Trophoblast cell (in vitro differentiated cells and primary cell): ENCODE measurements around the gene KANSL3.

Experiments used
- DNase-seq, 2 donors: peaks; one replicate each; pipeline ENCODE4 v3.0.0-alpha.2; 2016
- H2AFZ ChIP-seq: 2 replicates; pipeline ENCODE4 v1.6.1; 2013; ENCODE audit warnings: low read length, moderate library complexity, mild to moderate bottlenecking; ENCODE audit not compliant: insufficient read depth, poor library complexity
- H2AK5ac ChIP-seq: 2 replicates; pipeline ENCODE4 v1.6.1; 2013; ENCODE audit warnings: mild to moderate bottlenecking, low read length
- H2BK120ac ChIP-seq: 2 replicates; pipeline ENCODE4 v1.6.1; 2013; ENCODE audit warnings: low read length, mild to moderate bottlenecking, moderate library complexity; ENCODE audit not compliant: insufficient read depth, poor library complexity
- H2BK12ac ChIP-seq: 2 replicates; pipeline ENCODE4 v1.6.1; 2013; ENCODE audit warnings: mild to moderate bottlenecking, low read length, moderate library complexity
- H2BK5ac ChIP-seq: 2 replicates; pipeline ENCODE4 v1.6.1; 2013; ENCODE audit warnings: low read length, low read depth, moderate library complexity, mild to moderate bottlenecking; ENCODE audit not compliant: poor library complexity
- H3K14ac ChIP-seq: 2 replicates; pipeline ENCODE4 v1.6.1; 2013; ENCODE audit warnings: mild to moderate bottlenecking, low read length
- H3K18ac ChIP-seq: 2 replicates; pipeline ENCODE4 v1.6.1; 2013; ENCODE audit warnings: mild to moderate bottlenecking, low read length
- H3K23ac ChIP-seq: 2 replicates; pipeline ENCODE4 v1.6.1; 2013; ENCODE audit warnings: low read length
- H3K27ac ChIP-seq: 2 replicates; pipeline ENCODE4 v1.5.1; 2013; ENCODE audit warnings: low read depth, mild to moderate bottlenecking, inconsistent platforms, low read length, moderate library complexity
- H3K27me3 ChIP-seq: 2 replicates; pipeline ENCODE4 v1.6.1; 2013; ENCODE audit warnings: inconsistent platforms, mild to moderate bottlenecking, low read length, moderate library complexity; ENCODE audit not compliant: insufficient read depth
- H3K36me3 ChIP-seq, 2 experiments: 1 replicate in 1 of 2; 2 replicates in 1 of 2; pipeline ENCODE4 v1.6.1; 2013; ENCODE audit warnings: low read length in 2 of 2, mild to moderate bottlenecking in 2 of 2, moderate library complexity in 1 of 2; ENCODE audit not compliant: insufficient read depth in 2 of 2, control insufficient read depth in 1 of 2
- H3K4ac ChIP-seq: 2 replicates; pipeline ENCODE4 v1.6.1; 2013; ENCODE audit warnings: low read depth, mild to moderate bottlenecking, low read length, moderate library complexity
- H3K4me1 ChIP-seq, 2 experiments: 1 replicate in 1 of 2; 2 replicates in 1 of 2; pipeline ENCODE4 v1.6.1; 2013; ENCODE audit warnings: low read length in 2 of 2, mild to moderate bottlenecking in 2 of 2, moderate library complexity in 1 of 2; ENCODE audit not compliant: insufficient read depth in 2 of 2, control insufficient read depth in 1 of 2
- H3K4me2 ChIP-seq: 2 replicates; pipeline ENCODE4 v1.6.1; 2013; ENCODE audit warnings: inconsistent platforms, mild to moderate bottlenecking, low read length, moderate library complexity
- H3K4me3 ChIP-seq: 2 replicates; pipeline ENCODE4 v1.5.1; 2013; ENCODE audit warnings: mild to moderate bottlenecking, low read depth, low read length, inconsistent platforms
- H3K79me1 ChIP-seq: one replicate; pipeline ENCODE4 v1.6.1; 2013; ENCODE audit warnings: low read length
- H3K79me2 ChIP-seq: 2 replicates; pipeline ENCODE4 v1.6.1; 2013; ENCODE audit warnings: low read length, mild to moderate bottlenecking; ENCODE audit not compliant: control insufficient read depth, insufficient read depth, poor library complexity
- H3K9ac ChIP-seq: 2 replicates; pipeline ENCODE4 v1.6.1; 2013; ENCODE audit warnings: mild to moderate bottlenecking, low read length
- H3K9me3 ChIP-seq: 2 replicates; pipeline ENCODE4 v1.6.1; 2013; ENCODE audit warnings: low read depth, mild to moderate bottlenecking, control low read depth, inconsistent platforms, low read length; ENCODE audit not compliant: insufficient read depth
- H4K12ac ChIP-seq: 2 replicates; pipeline ENCODE4 v1.6.1; 2013; ENCODE audit warnings: low read depth, mild to moderate bottlenecking, low read length, moderate library complexity
- H4K8ac ChIP-seq: 2 replicates; pipeline ENCODE4 v1.6.1; 2013; ENCODE audit warnings: low read depth, mild to moderate bottlenecking, low read length, moderate library complexity
- H4K91ac ChIP-seq: one replicate; pipeline ENCODE4 v1.6.1; 2013; ENCODE audit warnings: low read depth, mild to moderate bottlenecking, low read length, moderate library complexity
- WGBS: extraction: QIAGEN DNeasy Blood & Tissue Kit; methylation state at CpG from one replicate; pipeline ENCODE4 v1.1.7; 2013; ENCODE audit warnings: missing lambda C conversion rate; ENCODE audit not compliant: insufficient read length, insufficient coverage; ENCODE audit errors: extremely low coverage; 5-methylcytosine and 5-hydroxymethylcytosine counted together

Gene KANSL3

DNA sequence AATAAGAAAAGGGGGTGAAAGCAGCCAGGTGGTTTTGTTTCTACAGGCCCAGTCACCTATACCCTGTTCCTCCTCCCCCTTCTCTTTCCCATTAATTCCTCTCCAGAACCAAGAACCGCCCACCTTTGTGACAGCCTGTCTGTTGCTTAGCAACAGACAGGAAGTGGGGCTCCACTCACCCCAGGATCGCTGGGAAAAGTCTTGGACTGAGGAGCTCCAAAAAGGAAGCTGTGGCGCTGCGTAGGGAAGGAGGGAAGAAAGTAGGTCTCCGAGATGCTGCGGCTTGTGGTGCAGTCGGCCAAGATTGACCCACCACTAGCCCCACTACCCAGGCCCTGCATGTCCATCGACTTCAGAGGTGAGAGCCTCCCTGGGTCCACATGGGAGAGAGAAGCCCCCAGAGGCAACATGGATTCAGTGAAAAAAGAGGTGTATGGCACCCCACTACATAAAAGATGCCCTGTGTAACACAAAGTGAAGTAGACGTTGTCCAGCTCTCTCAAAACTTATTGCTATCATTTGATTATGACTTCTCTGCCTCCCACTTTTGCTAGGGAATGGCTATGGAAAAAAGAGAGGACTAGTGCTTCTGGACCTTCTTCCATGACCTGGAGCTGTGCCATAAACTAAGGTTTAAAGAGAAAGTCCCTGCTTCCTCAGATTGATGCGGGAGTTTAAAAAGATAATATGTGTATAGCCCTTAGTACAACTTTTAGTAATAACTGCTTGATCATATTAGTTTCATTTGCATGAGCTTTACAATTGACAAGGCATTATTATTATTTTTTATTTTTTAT, 4.7 kb upstream of the KANSL3 start, which contains the start of gene FER1L5:
Gene FER1L5 (plus strand): TSS at position 201 of the 797 bp plus-strand sequence. CDS start 73 bp downstream, at position 274.
- H2BK120ac ChIP-seq = no peak within 1 kb of the TSS
- H2AK5ac ChIP-seq = no peak within 1 kb of the TSS
- no peak for DNase-seq
- peak within 1 kb of the TSS; percentile 5 for H2AFZ ChIP-seq
- H3K14ac ChIP-seq = peak within 1 kb of the TSS; percentile 48
- peak within 1 kb of the TSS; percentile 89 for H4K12ac ChIP-seq
- peaks cover 6% of the 10 kb centered on the region for H3K79me1 ChIP-seq
- H3K4me2 ChIP-seq = peak within 1 kb of the TSS; percentile 64
- H2BK12ac ChIP-seq = peak within 1 kb of the TSS; percentile 68
- no peaks in the 10 kb centered on the region for H3K9me3 ChIP-seq
- H3K27ac ChIP-seq = no peak within 1 kb of the TSS
- peaks cover 2 to 3% of the 10 kb centered on the region in 2 experiments for H3K4me1 ChIP-seq
- no peaks in the 10 kb centered on the region for H3K27me3 ChIP-seq
- no peak within 1 kb of the TSS for H3K23ac ChIP-seq
- no peak within 1 kb of the TSS for H3K4ac ChIP-seq
- no peak within 1 kb of the TSS for H3K18ac ChIP-seq
- H4K8ac ChIP-seq = peak within 1 kb of the TSS; percentile 93
- peak within 1 kb of the TSS; percentile 10 for H3K9ac ChIP-seq
- H3K79me2 ChIP-seq = peaks cover 2% of the 10 kb centered on the region
- no peak within 1 kb of the TSS for H2BK5ac ChIP-seq
- H4K91ac ChIP-seq = peak within 1 kb of the TSS; percentile 38
- H3K4me3 ChIP-seq = peak within 1 kb of the TSS; percentile 63
- no CpG with 5 or more reads among the region's 10 CpGs for WGBS
- no peaks in the 10 kb centered on the region for H3K36me3 ChIP-seq

- peak overlapping the region; percentile 56 for H2AFZ ChIP-seq
- H3K4me1 ChIP-seq = peaks cover 6 to 7% of the 10 kb centered on the region in 2 experiments
- peak overlapping the region; percentile 64 for H3K14ac ChIP-seq
- peak overlapping the region; percentile 80 for H4K12ac ChIP-seq
- peaks cover 2% of the 10 kb centered on the region in 2 experiments for H3K36me3 ChIP-seq
- no peaks in the 10 kb centered on the region for H3K27me3 ChIP-seq
- peaks cover 7% of the 10 kb centered on the region for H3K79me2 ChIP-seq
- H3K4me3 ChIP-seq = peak overlapping the region; percentile 88
- H3K23ac ChIP-seq = no peak overlapping the region
- peaks cover 11% of the 10 kb centered on the region for H3K79me1 ChIP-seq
- H3K27ac ChIP-seq = peak overlapping the region; percentile 62
- no CpG with 5 or more reads among the region's 50 CpGs for WGBS
- peak overlapping the region; percentile 95 for H3K4me2 ChIP-seq
- H2BK5ac ChIP-seq = peak overlapping the region; percentile 73
- H4K8ac ChIP-seq = peak overlapping the region; percentile 89
- H4K91ac ChIP-seq = peak overlapping the region; percentile 84
- H2BK12ac ChIP-seq = no peak overlapping the region
- H3K4ac ChIP-seq = peak overlapping the region; percentile 78
- peak; percentile 94 for DNase-seq
- H2AK5ac ChIP-seq = no peak overlapping the region
- no peaks in the 10 kb centered on the region for H3K9me3 ChIP-seq
- peak overlapping the region; percentile 80 for H2BK120ac ChIP-seq
- peak overlapping the region; percentile 48 for H3K18ac ChIP-seq
- H3K9ac ChIP-seq = peak overlapping the region; percentile 28
Measured at GRCh38 chr2:96637385-96638143, 548 bp downstream of the KANSL3 start.

DNA sequence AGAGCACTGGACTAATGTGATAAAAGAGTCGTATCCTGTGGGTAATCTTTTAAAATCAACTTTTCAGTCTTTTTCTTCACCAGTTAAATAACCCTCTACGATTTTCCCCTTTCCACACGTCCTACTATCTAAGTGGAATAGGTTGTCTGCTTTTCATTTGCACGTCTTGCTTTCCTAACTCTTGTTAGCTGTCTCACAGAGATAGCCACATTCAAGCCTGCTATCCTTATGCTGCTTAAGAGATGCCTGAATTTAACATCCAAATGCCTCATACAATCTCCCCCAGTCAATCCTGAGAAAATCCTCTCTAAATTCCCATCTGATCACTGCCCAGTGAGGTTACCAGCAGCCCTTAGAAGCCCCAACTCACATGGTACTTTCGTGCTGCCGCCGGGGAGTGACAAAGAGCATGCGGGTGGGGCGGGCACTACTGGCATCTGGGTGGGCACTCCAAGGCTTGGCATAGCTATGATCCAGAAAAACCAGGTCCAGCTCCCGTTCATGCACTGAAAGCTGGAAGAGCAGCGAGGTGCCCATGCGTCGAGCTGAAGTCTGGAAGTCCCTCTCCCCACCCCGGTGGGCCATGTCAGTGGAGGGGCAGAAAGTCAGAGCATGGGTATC, 1.5 kb downstream of the KANSL3 start:
- Histone ChIP-seq H3K27ac (no peak overlapping the region), H2BK12ac (no peak overlapping the region), H4K8ac (no peak overlapping the region), H3K4ac (peak overlapping the region; percentile 33), H2BK120ac (no peak overlapping the region), H2AFZ (no peak overlapping the region), H3K4me3 (no peak overlapping the region), H2AK5ac (no peak overlapping the region), H2BK5ac (no peak overlapping the region), H3K27me3 (no peaks in the 10 kb centered on the region), H3K14ac (no peak overlapping the region), H3K9ac (no peak overlapping the region), H3K18ac (no peak overlapping the region), H3K36me3 (peaks cover 2 to 7% of the 10 kb centered on the region in 2 experiments), H3K9me3 (no peaks in the 10 kb centered on the region), H3K4me2 (peak overlapping the region; percentile 95), H3K79me2 (peaks cover 7% of the 10 kb centered on the region), H3K79me1 (peaks cover 11% of the 10 kb centered on the region), H4K91ac (no peak overlapping the region), H3K23ac (no peak overlapping the region), H3K4me1 (peaks cover 6 to 7% of the 10 kb centered on the region in 2 experiments), H4K12ac (no peak overlapping the region)
- 100% methylated on average over 2 of the region's 14 CpGs for WGBS
- DNase-seq = no peak

GRCh38 chr2:96633641-96634040, 4.5 kb downstream of the KANSL3 start:
- Histone ChIP-seq H3K79me1 (peaks cover 11% of the 10 kb centered on the region), H4K91ac (no peak overlapping the region), H3K9me3 (no peaks in the 10 kb centered on the region), H2BK5ac (no peak overlapping the region), H3K4me1 (peaks cover 6 to 7% of the 10 kb centered on the region in 2 experiments), H3K36me3 (peaks cover 5 to 14% of the 10 kb centered on the region in 2 experiments), H4K8ac (no peak overlapping the region), H3K4ac (no peak overlapping the region), H3K18ac (no peak overlapping the region), H4K12ac (no peak overlapping the region), H3K23ac (no peak overlapping the region), H2BK12ac (no peak overlapping the region), H3K79me2 (peaks cover 7% of the 10 kb centered on the region), H3K14ac (no peak overlapping the region), H2AFZ (no peak overlapping the region), H3K9ac (no peak overlapping the region), H2BK120ac (no peak overlapping the region), H3K4me3 (no peak overlapping the region), H2AK5ac (no peak overlapping the region), H3K4me2 (no peak overlapping the region), H3K27me3 (no peaks in the 10 kb centered on the region), H3K27ac (no peak overlapping the region)
- no CpG with 5 or more reads among the region's 9 CpGs for WGBS
- DNase-seq = peak; percentile 85 to 91
